GM23338 (cell line): Measurements from ENCODE around the gene ATP5PD. TPM values are rescaled to one million over a fixed set of nuclear protein-coding genes. Genes with fewer than 3 reads are reported as not detected.
"Not testable (repeated sequence)": the region's sequence is repeated elsewhere in the genome, so short reads cannot be mapped to it uniquely, and the experiment has no call there.

Experiments
- ATAC-seq: fragments of 200-7000 bp; cut with Tn5 transposase; 3 replicates; pipeline ENCODE4 v1.9.1; 2020
- DNase-seq: peaks from one replicate; pipeline ENCODE4 v3.0.0-alpha.2; 2015; ENCODE audit warnings: low spot score
- H2AFZ ChIP-seq: fragments of 200-600 bp; sonication (generic); 2 replicates; pipeline ENCODE4 v1.8.0; 2016; ENCODE audit warnings: antibody characterized with exemption, mild to moderate bottlenecking, moderate library complexity
- H3F3A ChIP-seq: fragments of 200-600 bp; sonication (generic); replicated peaks from 2 replicates; pipeline ENCODE4 v1.8.0; 2017; ENCODE audit warnings: antibody characterized with exemption, mixed run types, low read depth
- H3K27ac ChIP-seq: fragments of 200-600 bp; sonication (generic); 2 replicates; pipeline ENCODE4 v1.6.1; 2016; ENCODE audit warnings: low read depth
- H3K27me3 ChIP-seq: fragments of 200-600 bp; sonication (generic); 2 replicates; pipeline ENCODE4 v1.8.0; 2016; ENCODE audit warnings: mild to moderate bottlenecking, mixed run types, moderate library complexity; ENCODE audit not compliant: insufficient read depth
- H3K36me3 ChIP-seq: fragments of 200-600 bp; sonication (generic); 2 replicates; pipeline ENCODE4 v1.8.0; 2016; ENCODE audit warnings: mild to moderate bottlenecking; ENCODE audit not compliant: insufficient read depth
- H3K4me1 ChIP-seq: fragments of 200-600 bp; sonication (generic); 2 replicates; pipeline ENCODE4 v1.8.0; 2016; ENCODE audit warnings: mild to moderate bottlenecking, moderate library complexity; ENCODE audit not compliant: insufficient read depth
- H3K4me2 ChIP-seq: fragments of 200-600 bp; sonication (generic); 2 replicates; pipeline ENCODE4 v1.7.1; 2017; ENCODE audit warnings: mixed run types
- H3K4me3 ChIP-seq: fragments of 200-600 bp; sonication (generic); 2 replicates; pipeline ENCODE4 v1.6.1; 2016; ENCODE audit warnings: mixed run types
- H3K79me2 ChIP-seq: fragments of 200-600 bp; sonication (generic); replicated peaks from 2 replicates; pipeline ENCODE4 v1.8.0; 2017; ENCODE audit warnings: mild to moderate bottlenecking; ENCODE audit not compliant: insufficient read depth
- H3K9me2 ChIP-seq: fragments of 200-600 bp; sonication (generic); 2 replicates; pipeline ENCODE4 v1.8.0; 2017; ENCODE audit not compliant: insufficient read depth
- H4K20me1 ChIP-seq: fragments of 200-600 bp; sonication (generic); replicated peaks from 2 replicates; pipeline ENCODE4 v1.8.0; 2017; ENCODE audit warnings: mild to moderate bottlenecking; ENCODE audit not compliant: insufficient read depth
- H3K27ac Mint-ChIP-seq: 2 replicates; pipeline ENCODE4 v1.8.0; 2020; ENCODE audit warnings: inconsistent platforms, mild to moderate bottlenecking, moderate library complexity, mixed read lengths
- H3K27me3 Mint-ChIP-seq: 3 replicates; pipeline ENCODE4 v1.8.0; 2022; ENCODE audit warnings: low read depth, mild to moderate bottlenecking, moderate library complexity, mixed read lengths, inconsistent platforms; ENCODE audit not compliant: insufficient read depth, poor library complexity
- H3K36me3 Mint-ChIP-seq: 3 replicates; pipeline ENCODE4 v1.8.0; 2021; ENCODE audit warnings: low read depth, mild to moderate bottlenecking, inconsistent platforms, moderate library complexity, mixed read lengths
- H3K4me1 Mint-ChIP-seq: 3 replicates; pipeline ENCODE4 v1.8.0; 2020; ENCODE audit warnings: mild to moderate bottlenecking, inconsistent platforms, mixed read lengths
- H3K4me3 Mint-ChIP-seq: 3 replicates; pipeline ENCODE4 v1.8.0; 2021; ENCODE audit warnings: moderate library complexity, mild to moderate bottlenecking, inconsistent platforms, mixed read lengths
- H3K9me3 Mint-ChIP-seq: 3 replicates; pipeline ENCODE4 v1.8.0; 2020; ENCODE audit warnings: moderate library complexity, mild to moderate bottlenecking, inconsistent platforms, mixed read lengths
- CTCF ChIP-seq, 2 experiments: fragments of 200-600 bp in 1 of 2; sonication (generic) in 1 of 2; conservative IDR thresholded peaks; 2 replicates each; pipeline versions ENCODE4 v1.5.1 to v1.6.1; 2016 to 2017; ENCODE audit warnings: antibody characterized with exemption in 2 of 2, low read depth in 2 of 2, mild to moderate bottlenecking in 2 of 2, moderate library complexity in 1 of 2
- ETS1 ChIP-seq: IDR thresholded peaks from 2 replicates; pipeline ENCODE4 v1.6.1; 2016; ENCODE audit warnings: antibody characterized with exemption
- EZH2 ChIP-seq: fragments of 200-600 bp; sonication (generic); IDR thresholded peaks from one replicate; pipeline ENCODE4 v1.8.0; 2017; ENCODE audit warnings: antibody characterized with exemption, mild to moderate bottlenecking, low read depth; ENCODE audit not compliant: unreplicated experiment
- NANOG ChIP-seq: IDR thresholded peaks from 2 replicates; pipeline ENCODE4 v1.6.1; 2016; ENCODE audit warnings: antibody characterized with exemption, borderline replicate concordance
- STAT1 ChIP-seq: IDR thresholded peaks from one replicate; pipeline ENCODE4 v1.6.1; 2016; ENCODE audit warnings: antibody characterized with exemption; ENCODE audit not compliant: unreplicated experiment
- ZNF331 ChIP-seq: fragments of 250-450 bp; sonication (Bioruptor Pico); IDR thresholded peaks from 2 replicates; pipeline ENCODE4 v1.5.0; 2020; ENCODE audit warnings: low read depth, mild to moderate bottlenecking, moderate library complexity
- ZNF462 ChIP-seq: fragments of 250-450 bp; sonication (Bioruptor Pico); IDR thresholded peaks from 2 replicates; pipeline ENCODE4 v1.5.0; 2020; ENCODE audit warnings: mild to moderate bottlenecking, moderate library complexity
- polyA plus RNA-seq: library from polyadenylated mRNA; unstranded; fragments of >200 nt; fragmentation: Nextera tagmentation; extraction: Ambion mirVana; gene quantifications from 2 replicates; pipeline ENCODE4 v1.2.1, GENCODE V29; 2016
- total RNA-seq: library from RNA; depleted of rRNA; stranded (reverse); fragments of >200 nt; shearing (Covaris generic); gene quantifications from 2 replicates; pipeline ENCODE4 v1.2.3, GENCODE V29; 2014

ATP5PD gene
- total and polyA plus RNA-seq, 2 experiments from 2014 or later: 244 to 1,144 TPM

GRCh38 chr17:75006653-75007052 lies 40.1 kb downstream of the ATP5PD start:
- no peak overlapping the region; the same call in 2 of the 3 replicates for H3K4me3 Mint-ChIP-seq
- H3K36me3 Mint-ChIP-seq: peaks cover 11% of the 10 kb centered on the region
- no peaks in the 10 kb centered on the region for H3K79me2 ChIP-seq
- peaks cover 2% of the 10 kb centered on the region for H3K27me3 Mint-ChIP-seq
- TF ChIP-seq CTCF (conservative IDR thresholded peaks at IDR 0.05; ENCODE audit: low read depth in 2 of 2): peak in 1 of 2 experiments; percentile 19; a peak in 1 of 4 replicates
- TF ChIP-seq EZH2: no peak
- no peak overlapping the region for H3K4me2 ChIP-seq
- H3K9me3 Mint-ChIP-seq: no peaks in the 10 kb centered on the region; the same call in 2 of the 3 replicates
- no peak overlapping the region for H2AFZ ChIP-seq
- no peak for DNase-seq
- no peak overlapping the region for H3K4me3 ChIP-seq
- no peaks in the 10 kb centered on the region for H3K36me3 ChIP-seq
- ATAC-seq: no peak
- peaks cover 4% of the 10 kb centered on the region for H3F3A ChIP-seq
- no peaks in the 10 kb centered on the region for H3K27me3 ChIP-seq
- no peaks in the 10 kb centered on the region; the same call in 1 of the 2 replicates for H4K20me1 ChIP-seq
- H3K27ac ChIP-seq: no peak overlapping the region
- peaks cover 8% of the 10 kb centered on the region for H3K4me1 ChIP-seq
- H3K27ac Mint-ChIP-seq: no peak overlapping the region
- no peaks in the 10 kb centered on the region for H3K9me2 ChIP-seq
- peaks cover 12% of the 10 kb centered on the region for H3K4me1 Mint-ChIP-seq

GRCh38 chr17:75006084-75006483 lies 40.7 kb downstream of the ATP5PD start:
- H3K9me2 ChIP-seq, ATAC-seq, H2AFZ ChIP-seq, H3K4me1 Mint-ChIP-seq, H3K27me3 ChIP-seq, H3K4me2 ChIP-seq, H3K79me2 ChIP-seq, H3K27ac Mint-ChIP-seq, H4K20me1 ChIP-seq, H3K36me3 ChIP-seq, H3K4me3 Mint-ChIP-seq, H3K4me1 ChIP-seq, H3F3A ChIP-seq, DNase-seq, H3K9me3 Mint-ChIP-seq, H3K27me3 Mint-ChIP-seq, H3K4me3 ChIP-seq, H3K27ac ChIP-seq: not testable (repeated sequence)
- H3K36me3 Mint-ChIP-seq: peaks cover 13% of the 10 kb centered on the region

- Mint-ChIP-seq H3K36me3 (peaks cover 13% of the 10 kb centered on the region), H3K4me1 (peaks cover 2% of the 10 kb centered on the region; the same call in 1 of the 3 replicates), H3K9me3 (no peaks in the 10 kb centered on the region; the same call in 2 of the 3 replicates), H3K27me3 (peaks cover 6% of the 10 kb centered on the region), H3K27ac (no peak overlapping the region), H3K4me3 (no peak overlapping the region)
- H3K79me2 ChIP-seq: no peaks in the 10 kb centered on the region
- H3K9me2 ChIP-seq: no peaks in the 10 kb centered on the region
- no peak overlapping the region for H3K4me3 ChIP-seq
- no peaks in the 10 kb centered on the region; the same call in 1 of the 2 replicates for H3K36me3 ChIP-seq
- no peaks in the 10 kb centered on the region for H3K27me3 ChIP-seq
- H3F3A ChIP-seq: no peaks in the 10 kb centered on the region
- H4K20me1 ChIP-seq: no peaks in the 10 kb centered on the region; the same call in 1 of the 2 replicates
- DNase-seq (no peak), ATAC-seq (no peak)
- H3K4me2 ChIP-seq: no peak overlapping the region
- H2AFZ ChIP-seq: no peak overlapping the region
- H3K27ac ChIP-seq: no peak overlapping the region
- peaks cover 4% of the 10 kb centered on the region; the same call in 1 of the 2 replicates for H3K4me1 ChIP-seq
- TF ChIP-seq STAT1 (no peak), ZNF462 (CRISPR knock-in tag) (no peak), NANOG (no peak), ETS1 (no peak), ZNF331 (CRISPR knock-in tag) (no peak)
Observed at GRCh38 chr17:75005291-75005690, 41.5 kb downstream of the ATP5PD start.
